A549 (cell line): Measurements from ENCODE around the gene FKBP2.

Experiments used
- CHD2 ChIP-seq: fragments of 150-350 bp; IDR thresholded peaks from 2 replicates; pipeline ENCODE4 v1.6.1; 2014; ENCODE audit warnings: low read length; ENCODE audit not compliant: partially characterized antibody
- CTCF ChIP-seq: fragments of >200 bp; sonication (Bioruptor Twin); formaldehyde crosslinking; IDR thresholded peaks from 3 replicates; pipeline ENCODE4 v1.5.1; 2016
- ELK1 ChIP-seq: fragments of 150-350 bp; IDR thresholded peaks from 2 replicates; pipeline ENCODE4 v1.6.1; 2014; ENCODE audit warnings: low read depth, mild to moderate bottlenecking, low read length
- EP300 ChIP-seq, 2 experiments: fragments of >200 bp; sonication (Bioruptor Twin); formaldehyde crosslinking; IDR thresholded peaks; 2 replicates in 1 of 2; 3 replicates in 1 of 2; pipeline ENCODE4 v1.6.1; 2016 to 2017
- FOSL2 ChIP-seq, 2 experiments: fragments of 450-650 bp in 1 of 2; fragments of >200 bp in 1 of 2; sonication (Bioruptor Twin) in 1 of 2; formaldehyde crosslinking; IDR thresholded peaks; 2 replicates each; pipeline versions ENCODE4 v1.5.0 to v1.6.1; 2016 to 2020; ENCODE audit warnings: mild to moderate bottlenecking in 1 of 2, moderate library complexity in 1 of 2
- HMGXB4 ChIP-seq: fragments of 250-450 bp; sonication (Bioruptor Pico); IDR thresholded peaks from 2 replicates; pipeline ENCODE4 v1.5.0; 2021; ENCODE audit warnings: mild to moderate bottlenecking, moderate library complexity, borderline replicate concordance
- JUNB ChIP-seq: fragments of >200 bp; sonication (Bioruptor Twin); formaldehyde crosslinking; IDR thresholded peaks from 2 replicates; pipeline ENCODE4 v1.6.1; 2016
- MAX ChIP-seq: IDR thresholded peaks from 2 replicates; pipeline ENCODE4 v1.6.1; 2012
- POLR2A ChIP-seq: IDR thresholded peaks from 2 replicates; pipeline ENCODE4 v1.6.1; 2012; ENCODE audit warnings: mild to moderate bottlenecking, low read length
- REST ChIP-seq: fragments of 200-600 bp; sonication (generic); IDR thresholded peaks from 2 replicates; pipeline ENCODE4 v1.6.1; 2016; ENCODE audit warnings: antibody characterized with exemption, mild to moderate bottlenecking, moderate library complexity
- TFCP2L1 ChIP-seq: fragments of 250-450 bp; sonication (Bioruptor Pico); IDR thresholded peaks from 2 replicates; pipeline ENCODE4 v1.5.0; 2021; ENCODE audit warnings: mild to moderate bottlenecking

- TF ChIP-seq CTCF (no peak), JUNB (no peak), HMGXB4 (CRISPR knock-in tag) (no peak), POLR2A (no peak), TFCP2L1 (CRISPR knock-in tag) (no peak), MAX (no peak), CHD2 (no peak), ELK1 (no peak), EP300 (IDR thresholded peaks at IDR 0.05) (no peak), REST (no peak), FOSL2 (IDR thresholded peaks at IDR 0.05) (no peak), FOSL2 (CRISPR knock-in tag; IDR thresholded peaks at IDR 0.05) (no peak)
Observed at GRCh38 chr11:64268025-64268892, 27.4 kb downstream of the FKBP2 start.
